A549 (cell line): ENCODE results near the gene FAM13A.

Experiments
- CBX8 ChIP-seq: fragments of 200-600 bp; sonication (generic); IDR thresholded peaks from 2 replicates; pipeline ENCODE4 v1.6.1; 2016
- MAX ChIP-seq: IDR thresholded peaks from 2 replicates; pipeline ENCODE4 v1.6.1; 2012

- TF ChIP-seq MAX (no peak), CBX8 (no peak)
Measured at GRCh38 chr4:88960576-88960975, 96.4 kb downstream of the FAM13A start.
